Measurements from ENCODE around the gene SLC4A1AP. TPM values are rescaled to one million over a fixed set of nuclear protein-coding genes. Genes with fewer than 3 reads are reported as not detected.

The SLC4A1AP gene
- total RNA-seq, 1 experiment from 2014 or later = 27.8 TPM

GRCh38 chr2:27738349-27739057 is 74.8 kb downstream of the SLC4A1AP start:
- TF ChIP-seq, protein P1, sequence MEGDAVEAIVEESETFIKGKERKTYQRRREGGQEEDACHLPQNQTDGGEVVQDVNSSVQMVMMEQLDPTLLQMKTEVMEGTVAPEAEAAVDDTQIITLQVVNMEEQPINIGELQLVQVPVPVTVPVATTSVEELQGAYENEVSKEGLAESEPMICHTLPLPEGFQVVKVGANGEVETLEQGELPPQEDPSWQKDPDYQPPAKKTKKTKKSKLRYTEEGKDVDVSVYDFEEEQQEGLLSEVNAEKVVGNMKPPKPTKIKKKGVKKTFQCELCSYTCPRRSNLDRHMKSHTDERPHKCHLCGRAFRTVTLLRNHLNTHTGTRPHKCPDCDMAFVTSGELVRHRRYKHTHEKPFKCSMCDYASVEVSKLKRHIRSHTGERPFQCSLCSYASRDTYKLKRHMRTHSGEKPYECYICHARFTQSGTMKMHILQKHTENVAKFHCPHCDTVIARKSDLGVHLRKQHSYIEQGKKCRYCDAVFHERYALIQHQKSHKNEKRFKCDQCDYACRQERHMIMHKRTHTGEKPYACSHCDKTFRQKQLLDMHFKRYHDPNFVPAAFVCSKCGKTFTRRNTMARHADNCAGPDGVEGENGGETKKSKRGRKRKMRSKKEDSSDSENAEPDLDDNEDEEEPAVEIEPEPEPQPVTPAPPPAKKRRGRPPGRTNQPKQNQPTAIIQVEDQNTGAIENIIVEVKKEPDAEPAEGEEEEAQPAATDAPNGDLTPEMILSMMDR (IDR thresholded peaks at IDR 0.05; ENCODE audit: unreplicated experiment) = no peak
- CTCF ChIA-PET = interaction anchor here (1.0 kb wide), 1 partner anchor 14 kb away, joined by 4 read pairs; no protein-coding TSS in a partner anchor
- BruUV-seq (replicated peaks) = no TSS peak
- no peak overlapping the region for H3K4me3 Mint-ChIP-seq (ENCODE audit: low read depth, unreplicated experiment)
- H3K9me3 Mint-ChIP-seq (ENCODE audit: low read depth, unreplicated experiment) = no peaks in the 10 kb centered on the region
- H3K4me1 Mint-ChIP-seq (ENCODE audit: low read depth, unreplicated experiment) = peaks cover 32% of the 10 kb centered on the region
- intact Hi-C loops (cut with micrococcal nuclease; ENCODE audit: unreplicated experiment) = no loop called here
- no peaks in the 10 kb centered on the region for H3K36me3 Mint-ChIP-seq (ENCODE audit: insufficient read depth, unreplicated experiment)
- DNase-seq = no peak
- H3K27ac Mint-ChIP-seq (ENCODE audit: unreplicated experiment) = peak overlapping the region; percentile 53
- no peaks in the 10 kb centered on the region for H3K27me3 Mint-ChIP-seq (ENCODE audit: unreplicated experiment)

DNA sequence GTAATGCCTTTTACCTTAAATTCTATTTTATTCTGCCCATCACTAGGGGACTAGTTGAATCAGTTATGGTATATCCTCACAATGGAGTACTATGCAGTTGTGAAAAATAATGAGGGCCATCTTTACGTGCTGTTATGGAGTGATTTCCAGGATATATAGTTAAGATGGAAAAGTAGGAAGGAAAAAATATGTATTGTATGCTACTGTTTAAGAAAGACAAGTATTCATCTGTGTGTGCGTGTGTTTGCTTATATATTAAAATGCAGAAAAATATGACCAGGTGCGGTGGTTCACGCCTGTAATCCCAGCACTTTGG is 75.3 kb downstream of the SLC4A1AP start:
- Mint-ChIP-seq H3K36me3 (ENCODE audit: insufficient read depth, unreplicated experiment) (no peaks in the 10 kb centered on the region), H3K4me1 (ENCODE audit: low read depth, unreplicated experiment) (peaks cover 32% of the 10 kb centered on the region), H3K9me3 (ENCODE audit: low read depth, unreplicated experiment) (no peaks in the 10 kb centered on the region), H3K27ac (ENCODE audit: unreplicated experiment) (peak overlapping the region; percentile 53), H3K27me3 (ENCODE audit: unreplicated experiment) (no peaks in the 10 kb centered on the region), H3K4me3 (ENCODE audit: low read depth, unreplicated experiment) (no peak overlapping the region)
- DNase-seq = no peak
- TF ChIP-seq, protein P1 (IDR thresholded peaks at IDR 0.05; ENCODE audit: unreplicated experiment) = no peak
- CTCF ChIA-PET = interaction anchor here (1.0 kb wide), 1 partner anchor 14 kb away, joined by 4 read pairs; no protein-coding TSS in a partner anchor
- intact Hi-C loops (cut with micrococcal nuclease; ENCODE audit: unreplicated experiment) = no loop called here
- BruUV-seq (replicated peaks) = no TSS peak

GRCh38 chr2:27741673-27742072 is 78.0 kb downstream of the SLC4A1AP start:
- CTCF ChIA-PET = no interaction called here
- H3K27ac Mint-ChIP-seq (ENCODE audit: unreplicated experiment) = no peak overlapping the region
- no peaks in the 10 kb centered on the region for H3K36me3 Mint-ChIP-seq (ENCODE audit: insufficient read depth, unreplicated experiment)
- no peaks in the 10 kb centered on the region for H3K9me3 Mint-ChIP-seq (ENCODE audit: low read depth, unreplicated experiment)
- intact Hi-C loops (cut with micrococcal nuclease; ENCODE audit: unreplicated experiment) = no loop called here
- no peak overlapping the region for H3K4me3 Mint-ChIP-seq (ENCODE audit: low read depth, unreplicated experiment)
- no peaks in the 10 kb centered on the region for H3K27me3 Mint-ChIP-seq (ENCODE audit: unreplicated experiment)
- no peak for DNase-seq
- TF ChIP-seq, protein P1 (IDR thresholded peaks at IDR 0.05; ENCODE audit: unreplicated experiment) = no peak
- no TSS peak for BruUV-seq (replicated peaks)
- H3K4me1 Mint-ChIP-seq (ENCODE audit: low read depth, unreplicated experiment) = peaks cover 23% of the 10 kb centered on the region

DNA sequence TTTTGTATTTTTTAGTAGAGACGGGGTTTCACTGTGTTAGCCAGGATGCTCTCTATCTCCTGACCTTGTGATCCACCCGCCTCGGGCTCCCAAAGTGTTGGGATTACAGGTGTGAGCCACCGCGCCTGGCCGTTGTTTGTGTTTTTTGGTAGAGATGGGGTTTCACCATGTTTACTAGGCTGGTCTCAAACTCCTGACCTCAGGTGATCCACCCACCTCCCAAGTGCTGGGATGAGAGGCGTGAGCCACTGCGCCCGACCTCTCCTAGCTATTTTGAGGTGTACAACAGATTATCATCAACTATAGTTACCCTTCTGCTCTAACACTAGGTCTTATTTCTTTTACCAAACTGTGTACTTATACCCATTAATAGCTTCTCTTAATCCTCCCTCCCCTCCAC is 78.9 kb downstream of the SLC4A1AP start:
- DNase-seq = no peak
- Mint-ChIP-seq H3K4me3 (ENCODE audit: low read depth, unreplicated experiment) (no peak overlapping the region), H3K27ac (ENCODE audit: unreplicated experiment) (no peak overlapping the region), H3K4me1 (ENCODE audit: low read depth, unreplicated experiment) (peaks cover 14% of the 10 kb centered on the region), H3K9me3 (ENCODE audit: low read depth, unreplicated experiment) (no peaks in the 10 kb centered on the region), H3K36me3 (ENCODE audit: insufficient read depth, unreplicated experiment) (no peaks in the 10 kb centered on the region), H3K27me3 (ENCODE audit: unreplicated experiment) (no peaks in the 10 kb centered on the region)
- CTCF ChIA-PET = interaction anchor here (0.7 kb wide), 1 partner anchor 326 kb away, joined by 3 read pairs; no protein-coding TSS in a partner anchor
- no TSS peak for BruUV-seq (replicated peaks)
- intact Hi-C loops (cut with micrococcal nuclease; ENCODE audit: unreplicated experiment) = no loop called here
- TF ChIP-seq, protein P1 (IDR thresholded peaks at IDR 0.05; ENCODE audit: unreplicated experiment) = no peak

Other genes starting within 250 kb of the SLC4A1AP start
- 58.2 and 60.5 TPM in 2 replicates for gene NRBP1, start 235.3 kb upstream of the SLC4A1AP start, total RNA-seq (2022)
- gene KRTCAP3, start 221.5 kb upstream of the SLC4A1AP start, total RNA-seq (2022) = 71.8 and 74.0 TPM in 2 replicates
- 37.5 and 41.7 TPM in 2 replicates for gene IFT172, start 174.1 kb upstream of the SLC4A1AP start, total RNA-seq (2022)
- gene FNDC4, start 168.7 kb upstream of the SLC4A1AP start, total RNA-seq (2022) = 5.3 and 7.2 TPM in 2 replicates
- gene GCKR, start 167.1 kb upstream of the SLC4A1AP start, total RNA-seq (2022) = 17.8 and 26.8 TPM in 2 replicates
- 24.4 and 28.6 TPM in 2 replicates for gene ZNF512, start 80.8 kb upstream of the SLC4A1AP start, total RNA-seq (2022)
- 5.5 and 6.3 TPM in 2 replicates for gene CCDC121, start 34.9 kb upstream of the SLC4A1AP start, total RNA-seq (2022)
- 32.6 and 33.2 TPM in 2 replicates for gene GPN1, start 34.8 kb upstream of the SLC4A1AP start, total RNA-seq (2022)
- gene SUPT7L, start 275 bp upstream of the SLC4A1AP start, total RNA-seq (2022) = 33.0 and 35.5 TPM in 2 replicates
- 75.8 and 82.9 TPM in 2 replicates for gene MRPL33, start 107.8 kb downstream of the SLC4A1AP start, total RNA-seq (2022)
- 2.3 and 3.3 TPM in 2 replicates for gene RBKS, start 226.5 kb downstream of the SLC4A1AP start, total RNA-seq (2022)
- 43.5 and 59.3 TPM in 2 replicates for gene BABAM2, start 226.8 kb downstream of the SLC4A1AP start, total RNA-seq (2022)

All from Calu3 (cell line).